IPS-15b (cell line): ENCODE results near the gene MKLN1.
"Not testable (repeated sequence)": the region's sequence is repeated elsewhere in the genome, so short reads cannot be mapped to it uniquely, and the experiment has no call there.

ENCODE experiments used
- H3K27me3 ChIP-seq: one replicate; pipeline ENCODE4 v1.6.1; 2013; ENCODE audit warnings: low read length; ENCODE audit not compliant: control insufficient read depth, insufficient read depth
- H3K36me3 ChIP-seq: one replicate; pipeline ENCODE4 v1.6.1; 2013; ENCODE audit warnings: low read length; ENCODE audit not compliant: control insufficient read depth, insufficient read depth
- H3K4me1 ChIP-seq: one replicate; pipeline ENCODE4 v1.6.1; 2013; ENCODE audit warnings: mild to moderate bottlenecking, low read length; ENCODE audit not compliant: control insufficient read depth, insufficient read depth
- H3K4me3 ChIP-seq: one replicate; pipeline ENCODE4 v1.5.1; 2013; ENCODE audit warnings: low read depth, low read length
- H3K9ac ChIP-seq: one replicate; pipeline ENCODE4 v1.6.1; 2013; ENCODE audit warnings: low read depth, mild to moderate bottlenecking, low read length
- H3K9me3 ChIP-seq: one replicate; pipeline ENCODE4 v1.6.1; 2013; ENCODE audit warnings: mild to moderate bottlenecking, low read length; ENCODE audit not compliant: control insufficient read depth, insufficient read depth

Gene MKLN1

DNA sequence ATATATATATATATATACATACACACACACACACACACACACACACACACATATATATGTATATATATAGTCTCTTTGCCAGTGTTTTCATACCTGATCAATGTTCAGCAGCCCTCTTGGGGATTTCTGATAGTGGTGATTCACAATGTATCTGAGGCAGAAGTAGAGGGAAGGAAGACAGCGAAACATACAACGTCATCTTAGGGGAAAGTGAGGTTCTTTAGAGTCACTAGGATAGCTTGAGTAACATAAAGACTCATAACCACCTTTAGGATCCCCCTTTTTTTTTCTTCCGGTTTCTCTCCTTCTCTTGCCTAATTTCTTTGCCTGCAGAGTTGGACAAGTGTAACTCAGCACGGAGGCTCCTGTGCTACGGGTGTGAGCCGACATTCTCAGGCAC is 172.1 kb downstream of the MKLN1 start:
- H3K9me3 ChIP-seq: no peaks in the 10 kb centered on the region
- no peaks in the 10 kb centered on the region for H3K4me1 ChIP-seq
- no peak overlapping the region for H3K9ac ChIP-seq
- H3K4me3 ChIP-seq: no peak overlapping the region
- H3K27me3 ChIP-seq: no peaks in the 10 kb centered on the region
- peaks cover 51% of the 10 kb centered on the region for H3K36me3 ChIP-seq

DNA sequence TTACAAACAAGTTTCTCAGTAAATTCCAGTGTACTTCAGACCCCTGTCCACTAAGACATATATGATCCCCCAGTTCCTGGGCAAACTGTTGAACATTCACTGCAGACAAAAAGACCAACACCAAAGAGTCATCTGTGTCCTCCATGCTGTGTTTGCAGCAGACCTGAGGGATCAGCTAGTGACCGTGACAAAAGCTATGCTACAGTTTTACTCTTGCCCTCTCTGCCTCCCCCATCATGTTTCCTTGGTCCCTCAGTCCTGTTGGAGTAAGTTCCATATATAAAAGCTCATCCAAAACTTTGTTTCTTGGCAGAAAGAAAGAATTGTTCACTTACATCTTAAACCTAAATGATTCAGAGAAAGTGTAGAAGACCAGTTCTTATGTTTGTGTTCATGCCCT is 172.7 kb downstream of the MKLN1 start:
- Histone ChIP-seq H3K27me3 (no peaks in the 10 kb centered on the region), H3K36me3 (peaks cover 56% of the 10 kb centered on the region), H3K9ac (no peak overlapping the region), H3K9me3 (no peaks in the 10 kb centered on the region), H3K4me3 (no peak overlapping the region), H3K4me1 (no peaks in the 10 kb centered on the region)

- Histone ChIP-seq H3K9ac (no peak overlapping the region), H3K36me3 (peaks cover 65% of the 10 kb centered on the region)
These were observed 173.7 kb downstream of the MKLN1 start for GRCh38 chr7:131501422-131501821.

GRCh38 chr7:131501930-131502685 is 174.4 kb downstream of the MKLN1 start:
- Histone ChIP-seq H3K9me3 (no peaks in the 10 kb centered on the region), H3K27me3 (no peaks in the 10 kb centered on the region), H3K4me1 (no peaks in the 10 kb centered on the region), H3K9ac (no peak overlapping the region), H3K36me3 (peaks cover 72% of the 10 kb centered on the region), H3K4me3 (no peak overlapping the region)

More at GRCh38 chr7:131501422-131501821, 173.7 kb downstream of the MKLN1 start:
- H3K9me3 ChIP-seq: no peaks in the 10 kb centered on the region
- no peaks in the 10 kb centered on the region for H3K4me1 ChIP-seq
- H3K4me3 ChIP-seq: no peak overlapping the region
- H3K27me3 ChIP-seq: no peaks in the 10 kb centered on the region

DNA sequence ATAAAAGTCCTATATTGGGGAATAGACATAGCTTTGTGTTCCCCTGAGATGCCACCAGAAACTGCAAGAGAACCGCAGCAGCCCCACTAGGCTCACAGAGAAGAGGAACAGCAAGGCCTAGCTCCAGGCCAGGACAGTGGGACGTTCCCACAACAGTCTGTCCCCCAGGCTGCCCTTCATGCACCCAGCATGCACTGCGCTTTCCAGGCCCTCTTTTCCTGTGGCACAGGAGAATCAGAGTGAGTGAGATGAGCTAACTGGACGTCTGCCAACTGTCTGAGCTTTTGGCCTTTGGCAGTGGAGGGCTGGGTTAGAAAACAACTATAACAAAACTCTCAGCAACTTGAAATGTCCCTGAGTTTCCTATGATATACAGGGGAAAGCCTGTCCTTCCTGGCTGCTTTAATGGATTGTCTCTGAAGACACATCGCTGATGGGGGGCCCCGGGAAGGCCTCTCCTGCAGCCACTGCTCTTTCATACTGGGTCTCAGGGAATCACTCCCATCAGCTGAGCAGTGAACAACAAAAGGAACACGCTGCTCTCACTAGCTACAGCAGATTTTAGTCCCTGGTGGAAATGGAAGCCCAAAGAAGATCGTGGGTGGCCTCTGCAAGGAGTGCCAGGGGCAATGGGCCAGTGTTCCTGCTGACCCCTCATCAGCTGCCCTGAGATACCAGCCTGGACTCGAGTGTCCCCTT is 175.3 kb downstream of the MKLN1 start:
- Histone ChIP-seq H3K9me3 (no peaks in the 10 kb centered on the region), H3K9ac (no peak overlapping the region), H3K27me3 (no peaks in the 10 kb centered on the region), H3K4me3 (no peak overlapping the region), H3K36me3 (peaks cover 81% of the 10 kb centered on the region), H3K4me1 (no peaks in the 10 kb centered on the region)

- Histone ChIP-seq H3K9ac (no peak overlapping the region), H3K9me3 (no peaks in the 10 kb centered on the region), H3K27me3 (no peaks in the 10 kb centered on the region), H3K4me1 (no peaks in the 10 kb centered on the region), H3K36me3 (peaks cover 84% of the 10 kb centered on the region), H3K4me3 (no peak overlapping the region)
These were observed 176.0 kb downstream of the MKLN1 start for GRCh38 chr7:131503639-131504038.

GRCh38 chr7:131504157-131504899 is 176.7 kb downstream of the MKLN1 start:
- H3K9me3 ChIP-seq: no peaks in the 10 kb centered on the region
- H3K27me3 ChIP-seq: no peaks in the 10 kb centered on the region
- H3K36me3 ChIP-seq: peaks cover 87% of the 10 kb centered on the region
- H3K9ac ChIP-seq: no peak overlapping the region
- H3K4me3 ChIP-seq: no peak overlapping the region
- H3K4me1 ChIP-seq: no peaks in the 10 kb centered on the region

- H3K4me1 ChIP-seq, H3K4me3 ChIP-seq, H3K9me3 ChIP-seq, H3K27me3 ChIP-seq, H3K9ac ChIP-seq: not testable (repeated sequence)
- peaks cover 90% of the 10 kb centered on the region for H3K36me3 ChIP-seq
These were observed 177.5 kb downstream of the MKLN1 start for GRCh38 chr7:131505037-131505620.

- Histone ChIP-seq H3K4me1 (no peaks in the 10 kb centered on the region), H3K27me3 (no peaks in the 10 kb centered on the region), H3K9me3 (no peaks in the 10 kb centered on the region), H3K36me3 (peaks cover 87% of the 10 kb centered on the region), H3K4me3 (no peak overlapping the region), H3K9ac (no peak overlapping the region)
These were observed 178.2 kb downstream of the MKLN1 start for GRCh38 chr7:131505636-131506557.

DNA sequence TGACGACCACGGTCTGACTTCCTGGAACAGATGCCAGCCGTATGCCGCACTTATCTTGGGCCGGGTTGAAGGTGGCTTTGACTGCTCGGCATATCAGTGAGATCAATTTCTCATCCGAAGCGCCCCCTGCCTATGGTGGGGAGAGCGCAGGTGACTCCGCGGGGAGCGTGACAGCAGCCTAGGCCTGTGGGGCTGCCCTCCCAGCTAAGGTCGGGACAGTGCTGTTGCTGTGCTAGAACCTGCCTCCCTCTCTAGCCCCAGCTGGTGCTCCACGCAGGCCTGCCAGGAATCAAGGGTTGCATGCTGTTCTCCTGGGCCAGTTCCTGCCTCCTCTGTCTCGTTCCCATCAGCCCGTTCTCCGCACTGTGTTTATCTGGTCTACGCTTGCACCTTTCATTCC is 178.9 kb downstream of the MKLN1 start:
- H3K9me3 ChIP-seq: no peaks in the 10 kb centered on the region
- H3K9ac ChIP-seq: no peak overlapping the region
- peaks cover 93% of the 10 kb centered on the region for H3K36me3 ChIP-seq
- no peaks in the 10 kb centered on the region for H3K27me3 ChIP-seq
- H3K4me3 ChIP-seq: no peak overlapping the region
- H3K4me1 ChIP-seq: no peaks in the 10 kb centered on the region
